Ishikawa (cell line): ENCODE results near the gene EML1.

Experiments
- EP300 ChIP-seq: IDR thresholded peaks from 2 replicates; pipeline ENCODE4 v1.6.1; 2012; ENCODE audit warnings: borderline replicate concordance
- FOXM1 ChIP-seq: IDR thresholded peaks from 2 replicates; pipeline ENCODE4 v1.6.1; 2012; ENCODE audit warnings: low read depth, borderline replicate concordance
- REST ChIP-seq: IDR thresholded peaks from 2 replicates; pipeline ENCODE4 v1.6.1; 2012; ENCODE audit warnings: low read depth, mild to moderate bottlenecking
- USF1 ChIP-seq: IDR thresholded peaks from 2 replicates; pipeline ENCODE4 v1.6.1; 2012
- YY1 ChIP-seq: IDR thresholded peaks from 2 replicates; pipeline ENCODE4 v1.6.1; 2012; ENCODE audit warnings: low read depth

- TF ChIP-seq REST (no peak), YY1 (no peak), FOXM1 (no peak), USF1 (no peak), EP300 (no peak)
Measured at GRCh38 chr14:99976681-99977080, 183.5 kb downstream of the EML1 start.
